HG03060 (cell line): ENCODE measurements around the gene GPR162.
A peak's percentile ranks its signal among the peaks of the same experiment; 100 is the strongest.

Experiments
- ATAC-seq: cut with Tn5 transposase; IDR thresholded peaks from one replicate; pipeline ENCODE4 v1.9.1; 2021; ENCODE audit warnings: low read depth, moderate number of reproducible peaks; ENCODE audit not compliant: unreplicated experiment

GPR162 gene

DNA sequence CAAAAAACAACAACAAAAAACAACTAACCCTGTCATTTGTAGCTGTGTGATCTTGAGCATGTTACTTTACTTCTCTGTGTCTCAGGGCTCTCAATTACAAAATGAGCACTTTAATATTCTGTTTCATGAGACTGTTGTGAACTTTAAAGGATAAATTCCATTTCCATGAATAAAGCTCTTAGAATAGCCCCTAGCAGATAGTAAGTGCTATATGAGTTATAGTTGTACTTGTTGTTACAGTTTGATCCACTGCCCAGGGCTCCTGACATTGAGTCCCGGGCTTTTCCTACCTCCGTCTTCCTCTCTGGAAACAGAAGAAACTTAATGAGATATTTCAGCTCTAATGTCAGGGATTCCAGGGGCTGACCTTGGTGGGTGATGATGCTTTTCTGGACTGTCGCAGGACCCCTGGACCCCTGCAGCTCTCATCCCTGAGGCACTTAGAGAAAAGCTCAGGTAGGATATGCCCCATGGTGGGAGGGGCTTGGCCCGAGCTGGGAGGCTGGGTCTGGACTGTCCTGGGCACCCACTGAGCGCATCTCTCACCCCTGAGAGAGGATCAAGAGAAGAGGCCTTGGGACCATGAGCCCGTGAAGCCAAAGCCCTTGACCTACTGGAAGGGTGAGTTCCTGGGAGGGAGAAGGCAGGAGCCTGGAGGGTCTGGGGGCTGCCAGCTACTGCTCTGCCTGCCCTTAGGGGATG lies 11.7 kb downstream of the GPR162 start:
- ATAC-seq = no peak

DNA sequence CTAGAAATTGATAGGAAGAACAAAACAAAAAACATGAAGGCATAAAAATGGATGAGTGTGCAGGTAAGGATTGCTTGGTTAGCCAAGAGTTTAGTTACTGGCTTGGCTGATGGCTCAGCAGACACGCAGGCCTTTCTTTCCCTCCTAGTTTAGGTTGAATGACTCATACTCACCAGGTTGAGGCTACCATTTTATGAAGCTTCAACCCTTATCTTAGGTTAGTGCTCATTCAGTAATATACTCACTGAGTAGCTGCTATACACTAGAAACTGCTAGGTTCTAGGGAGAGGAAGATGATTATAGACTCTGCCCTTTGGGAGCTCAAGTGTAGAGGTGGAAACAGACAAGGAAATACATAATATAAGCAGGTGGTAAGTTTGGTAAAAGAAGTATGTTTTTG lies 12.6 kb downstream of the GPR162 start:
- ATAC-seq = no peak

DNA sequence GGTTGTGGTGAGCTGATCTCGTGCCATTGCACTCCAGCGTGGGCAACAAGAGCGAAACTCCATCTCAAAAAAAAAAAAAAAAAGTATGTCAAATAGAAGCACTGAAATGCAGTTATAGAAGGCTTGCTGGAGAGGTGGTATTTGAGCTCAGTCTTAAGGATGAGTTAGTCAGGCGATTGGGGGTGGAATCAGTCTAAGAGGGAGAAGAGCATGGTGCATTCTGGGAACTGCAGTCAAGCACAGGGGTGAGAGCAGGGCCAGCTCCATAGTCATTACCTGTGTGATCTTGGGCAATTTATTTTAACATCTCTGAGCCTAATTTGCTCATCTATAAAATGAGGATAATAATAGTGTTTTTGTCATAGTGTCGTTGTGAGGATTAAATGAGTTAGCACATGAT lies 13.3 kb downstream of the GPR162 start:
- no peak for ATAC-seq

DNA sequence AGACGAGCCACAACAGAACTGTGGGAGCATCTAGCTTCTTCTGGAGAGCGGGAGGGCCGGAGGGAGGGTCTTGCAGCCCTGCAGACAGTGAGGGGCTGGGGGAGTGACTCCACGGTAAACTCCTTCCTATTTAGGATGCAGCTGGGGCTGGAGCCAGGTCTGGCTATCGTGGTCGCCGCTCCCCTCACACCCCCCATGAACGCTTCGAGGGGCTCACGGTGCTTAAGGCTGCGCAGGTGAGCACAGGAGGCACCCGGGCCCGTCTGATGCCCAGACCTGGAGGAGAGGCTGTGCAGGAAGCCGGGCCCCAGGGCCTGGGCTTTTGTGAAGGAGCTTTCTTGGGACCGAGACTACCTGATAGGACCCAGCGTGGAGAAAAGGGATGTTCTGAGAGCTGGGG lies 15.2 kb downstream of the GPR162 start:
- ATAC-seq = no peak

DNA sequence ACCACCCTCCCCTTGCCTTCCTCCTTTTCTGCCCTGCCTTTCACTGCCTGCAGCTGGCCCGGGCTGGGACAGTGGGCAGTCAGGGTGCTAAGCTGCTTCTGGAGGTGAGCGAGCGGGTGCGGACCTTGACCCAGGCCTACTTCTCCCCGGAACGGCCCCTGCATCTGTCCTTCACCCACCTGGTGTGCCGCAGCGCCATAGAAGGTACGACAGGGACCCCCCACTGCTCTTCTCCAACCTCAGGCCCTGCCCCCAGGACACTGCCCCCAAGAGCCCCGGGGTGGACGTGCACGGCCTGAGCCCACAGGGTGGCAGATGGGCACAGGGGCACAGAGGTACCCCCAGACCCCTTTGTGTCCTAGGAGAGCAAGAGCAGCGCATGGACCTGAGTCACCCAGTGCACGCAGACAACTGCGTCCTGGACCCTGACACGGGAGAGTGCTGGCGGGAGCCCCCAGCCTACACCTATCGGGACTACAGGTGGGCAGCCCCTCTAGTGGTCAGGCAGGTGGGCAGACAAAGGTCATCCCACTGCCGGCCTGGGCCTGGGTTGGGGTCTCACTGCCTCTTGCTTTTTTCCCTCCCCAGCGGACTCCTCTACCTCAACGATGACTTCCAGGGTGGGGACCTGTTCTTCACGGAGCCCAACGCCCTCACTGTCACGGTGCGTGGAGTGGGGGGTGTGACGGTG lies 15.9 kb downstream of the GPR162 start:
- no peak for ATAC-seq

DNA sequence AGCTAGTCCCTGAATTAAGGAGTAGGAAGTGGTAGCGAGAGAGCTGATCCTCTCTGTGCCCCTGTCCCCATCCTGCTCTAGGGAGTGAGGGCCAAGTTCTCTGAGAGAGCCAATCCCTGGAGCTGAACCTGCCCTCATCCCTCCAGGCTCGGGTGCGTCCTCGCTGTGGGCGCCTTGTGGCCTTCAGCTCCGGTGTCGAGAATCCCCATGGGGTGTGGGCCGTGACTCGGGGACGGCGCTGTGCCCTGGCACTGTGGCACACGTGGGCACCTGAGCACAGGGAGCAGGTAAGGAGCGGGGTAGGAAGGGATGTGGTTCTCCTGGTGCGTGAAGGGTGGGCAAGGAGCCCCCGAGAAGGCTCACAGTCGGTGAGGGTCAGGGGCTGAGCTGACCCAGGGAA lies 17.2 kb downstream of the GPR162 start:
- ATAC-seq = no peak

DNA sequence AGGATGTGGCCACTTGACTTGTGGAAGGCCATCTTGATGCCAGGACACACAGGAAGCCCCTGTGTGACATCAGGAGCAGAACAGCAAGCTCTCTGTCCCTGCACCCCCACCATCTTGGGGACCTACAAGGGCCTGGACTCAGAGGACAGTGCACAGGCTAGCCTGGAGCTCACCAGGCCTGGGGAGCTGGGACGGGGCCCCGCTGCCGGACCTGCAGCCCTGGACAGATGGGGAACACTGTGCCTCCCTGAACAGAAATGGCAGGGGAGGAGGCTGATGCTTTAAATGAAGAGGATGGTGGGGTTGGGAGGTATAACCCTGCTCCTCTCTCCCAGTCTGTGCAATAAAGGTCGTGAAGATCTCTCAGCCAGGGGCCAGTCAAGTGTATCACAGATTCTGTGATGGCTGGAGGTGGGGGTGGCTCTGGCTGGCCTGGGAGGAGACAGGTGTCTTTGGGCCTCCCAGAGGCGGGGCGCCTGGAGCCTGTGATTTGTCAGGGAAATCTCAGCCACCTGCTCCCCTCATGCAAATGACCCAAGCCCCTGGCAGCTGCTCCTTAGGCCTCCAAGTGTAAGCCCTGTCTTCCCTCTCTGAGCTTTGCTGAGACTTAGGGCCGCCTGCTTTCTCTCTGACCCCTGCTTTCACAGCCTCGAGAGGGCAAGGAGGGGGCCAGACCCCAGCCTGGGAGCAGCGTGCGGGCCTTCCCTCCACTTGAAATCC lies 18.0 kb downstream of the GPR162 start:
- no peak for ATAC-seq

DNA sequence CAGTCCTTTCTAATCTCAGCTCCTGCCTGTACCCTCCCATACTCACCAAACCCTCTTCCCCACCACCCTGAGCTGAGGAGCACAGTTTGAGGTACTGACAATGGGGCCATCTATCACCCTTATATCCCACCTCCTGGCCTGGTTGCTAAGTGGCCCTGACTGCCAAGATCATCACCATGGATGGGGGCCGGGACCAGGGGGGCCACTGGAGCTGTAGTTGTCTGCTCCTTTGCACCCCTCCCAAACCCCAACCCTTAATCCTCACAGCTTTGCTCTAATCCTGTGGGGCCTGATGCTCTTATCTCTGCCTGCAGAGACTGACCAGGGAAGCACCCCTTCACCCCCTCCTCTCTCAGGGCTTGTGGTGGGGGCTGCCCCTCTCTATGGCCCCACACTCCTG lies 18.7 kb downstream of the GPR162 start:
- ATAC-seq = no peak

DNA sequence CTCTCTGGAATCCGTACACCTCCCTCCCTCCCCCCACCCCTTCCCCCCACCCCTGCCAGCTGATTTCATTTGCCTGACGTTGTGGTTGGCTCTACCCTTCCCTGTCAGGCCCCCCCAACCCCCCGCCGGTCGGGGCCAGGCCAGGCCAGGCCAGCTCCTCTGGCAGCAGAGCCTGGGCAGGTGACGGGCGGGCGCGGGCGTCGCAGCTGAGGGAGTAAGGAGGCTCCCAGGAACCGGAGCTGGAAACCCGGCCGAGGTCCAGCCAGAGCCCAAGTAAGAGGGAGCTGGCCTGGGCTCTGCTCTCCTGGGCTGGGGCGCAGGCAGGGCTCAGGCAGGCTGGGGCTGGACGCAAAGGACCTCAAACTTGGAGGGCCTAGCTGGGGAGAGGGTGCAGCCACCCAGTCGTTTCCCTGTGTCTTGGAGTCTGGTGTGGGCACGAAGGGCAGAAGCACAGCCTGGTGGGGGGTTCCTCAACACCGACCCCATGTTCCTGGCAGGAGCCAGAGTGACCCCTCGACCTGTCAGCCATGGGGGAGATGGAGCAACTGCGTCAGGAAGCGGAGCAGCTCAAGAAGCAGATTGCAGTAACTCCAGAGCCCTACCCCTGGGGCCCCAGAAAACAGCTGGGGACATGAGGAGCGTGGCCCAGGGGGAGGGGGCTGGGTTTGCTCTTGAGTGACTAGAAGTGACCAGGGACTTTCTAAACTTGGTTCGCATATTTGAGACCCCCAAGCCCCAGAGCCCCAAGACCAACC lies 19.3 kb downstream of the GPR162 start, which contains the start of gene GNB3:
Gene GNB3 (plus strand): TSS at position 165 of the 755 bp plus-strand sequence. CDS start 363 bp downstream, at position 528.
- ATAC-seq = no peak

DNA sequence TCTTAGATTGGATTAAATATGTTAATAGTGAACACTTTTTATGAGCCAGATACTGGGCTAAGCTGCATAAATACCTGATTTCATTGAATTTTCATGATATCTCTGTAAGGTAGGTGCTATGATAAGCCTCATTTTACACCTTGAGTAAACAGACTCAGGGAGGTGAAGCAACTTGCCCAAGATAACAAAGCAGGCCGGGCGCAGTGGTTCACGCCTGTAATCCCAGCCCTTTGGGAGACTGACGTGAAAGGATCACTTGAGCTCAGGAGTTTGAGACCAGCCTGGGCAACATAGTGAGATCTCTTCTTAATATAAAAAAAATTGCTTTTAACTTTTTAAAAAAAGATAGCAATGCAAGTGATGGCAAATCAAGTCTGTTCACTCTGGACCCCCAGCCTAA lies 20.5 kb downstream of the GPR162 start:
- no peak for ATAC-seq

DNA sequence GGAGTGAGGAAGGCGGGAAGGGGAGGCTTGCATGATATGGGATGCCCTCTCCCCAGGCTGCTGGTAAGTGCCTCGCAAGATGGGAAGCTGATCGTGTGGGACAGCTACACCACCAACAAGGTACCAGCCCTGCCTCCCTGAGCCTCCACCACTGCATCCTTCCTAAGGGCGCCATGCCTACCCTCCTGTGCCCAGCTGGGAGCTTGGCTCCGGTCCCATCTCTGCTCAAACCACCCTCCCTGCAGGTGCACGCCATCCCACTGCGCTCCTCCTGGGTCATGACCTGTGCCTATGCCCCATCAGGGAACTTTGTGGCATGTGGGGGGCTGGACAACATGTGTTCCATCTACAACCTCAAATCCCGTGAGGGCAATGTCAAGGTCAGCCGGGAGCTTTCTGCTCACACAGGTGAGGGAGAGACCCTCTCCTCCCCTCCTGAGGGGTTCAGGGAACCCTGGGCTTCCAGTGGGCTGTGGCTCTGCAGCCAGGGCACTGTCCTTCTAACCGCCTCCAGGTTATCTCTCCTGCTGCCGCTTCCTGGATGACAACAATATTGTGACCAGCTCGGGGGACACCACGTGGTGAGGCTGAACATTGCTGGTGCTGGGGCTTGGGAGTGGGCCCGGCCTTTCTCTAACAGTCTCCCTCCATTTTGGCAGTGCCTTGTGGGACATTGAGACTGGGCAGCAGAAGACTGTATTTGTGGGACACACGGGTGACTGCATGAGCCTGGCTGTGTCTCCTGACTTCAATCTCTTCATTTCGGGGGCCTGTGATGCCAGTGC lies 21.7 kb downstream of the GPR162 start:
- ATAC-seq = no peak

DNA sequence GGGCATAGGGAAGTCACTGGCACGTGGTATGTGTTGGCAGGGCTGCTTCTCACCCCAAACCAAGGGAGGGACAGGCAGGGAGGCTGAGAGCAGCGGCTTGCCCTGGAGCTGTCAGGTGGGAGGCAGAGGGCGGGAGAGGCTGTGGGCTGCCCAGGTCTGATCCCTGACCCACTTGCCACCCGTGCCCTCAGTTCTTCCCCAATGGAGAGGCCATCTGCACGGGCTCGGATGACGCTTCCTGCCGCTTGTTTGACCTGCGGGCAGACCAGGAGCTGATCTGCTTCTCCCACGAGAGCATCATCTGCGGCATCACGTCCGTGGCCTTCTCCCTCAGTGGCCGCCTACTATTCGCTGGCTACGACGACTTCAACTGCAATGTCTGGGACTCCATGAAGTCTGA lies 23.8 kb downstream of the GPR162 start:
- no peak for ATAC-seq

DNA sequence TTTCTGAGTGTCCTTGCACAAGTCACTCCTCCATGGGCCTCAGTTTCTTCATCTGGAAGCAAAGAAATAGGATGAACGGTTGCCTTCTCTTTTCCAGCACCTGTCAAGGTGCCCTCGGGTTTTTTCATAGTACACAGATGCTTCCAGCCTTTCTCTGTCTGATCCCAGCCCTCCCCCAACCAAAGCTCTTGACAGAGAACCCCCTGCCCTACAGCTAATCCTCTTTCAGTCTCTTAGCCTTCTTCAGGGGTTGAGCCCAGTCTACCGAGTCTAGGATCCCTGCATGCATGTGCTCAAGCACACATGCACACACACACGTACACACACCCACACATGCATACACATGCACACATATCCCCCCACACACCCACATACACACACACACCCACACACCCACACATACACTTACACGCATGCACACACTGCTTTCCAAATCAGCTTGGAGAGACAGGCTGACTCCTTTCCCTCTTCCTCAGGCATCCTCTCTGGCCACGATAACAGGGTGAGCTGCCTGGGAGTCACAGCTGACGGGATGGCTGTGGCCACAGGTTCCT lies 24.8 kb downstream of the GPR162 start:
- ATAC-seq = no peak

DNA sequence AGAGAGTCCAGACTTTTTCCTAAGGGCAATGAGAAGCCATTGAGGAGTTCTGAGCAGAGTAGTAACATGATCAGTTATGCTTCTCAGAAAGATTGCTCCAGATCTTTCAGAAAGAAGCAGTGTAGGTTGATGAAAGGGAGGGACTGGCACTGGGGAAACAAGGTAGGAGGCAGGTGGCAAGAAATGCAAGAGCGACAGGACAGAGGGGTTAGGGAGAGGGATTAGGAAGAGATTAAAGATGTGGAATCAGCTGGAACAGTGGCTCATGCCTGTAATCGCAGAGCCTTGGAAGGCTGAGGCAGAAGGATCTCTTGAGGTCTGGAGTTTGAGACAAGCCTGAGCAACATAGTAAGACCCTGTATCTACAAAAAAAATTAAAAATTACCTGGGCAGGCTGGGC lies 26.1 kb downstream of the GPR162 start:
- ATAC-seq = no peak

DNA sequence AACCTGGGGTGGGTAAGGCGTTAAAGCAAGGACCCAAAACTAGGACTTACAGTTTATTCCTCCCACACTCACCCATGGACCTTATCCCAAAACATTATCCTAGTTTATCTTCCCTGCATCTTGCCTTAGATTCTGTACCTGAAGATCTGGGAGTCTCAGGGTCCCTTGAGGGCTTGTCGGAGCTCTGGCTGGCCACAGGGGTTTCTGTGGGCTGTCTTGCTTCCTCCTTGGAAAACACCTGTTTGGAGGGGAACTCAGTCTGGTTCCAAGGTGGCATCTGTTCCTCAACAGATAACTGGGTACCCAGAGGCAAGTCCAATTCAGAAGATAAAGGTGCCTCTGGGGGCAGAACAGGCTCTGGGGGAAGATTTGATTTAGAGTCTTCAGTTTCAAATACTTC lies 27.8 kb downstream of the GPR162 start:
- no peak for ATAC-seq

DNA sequence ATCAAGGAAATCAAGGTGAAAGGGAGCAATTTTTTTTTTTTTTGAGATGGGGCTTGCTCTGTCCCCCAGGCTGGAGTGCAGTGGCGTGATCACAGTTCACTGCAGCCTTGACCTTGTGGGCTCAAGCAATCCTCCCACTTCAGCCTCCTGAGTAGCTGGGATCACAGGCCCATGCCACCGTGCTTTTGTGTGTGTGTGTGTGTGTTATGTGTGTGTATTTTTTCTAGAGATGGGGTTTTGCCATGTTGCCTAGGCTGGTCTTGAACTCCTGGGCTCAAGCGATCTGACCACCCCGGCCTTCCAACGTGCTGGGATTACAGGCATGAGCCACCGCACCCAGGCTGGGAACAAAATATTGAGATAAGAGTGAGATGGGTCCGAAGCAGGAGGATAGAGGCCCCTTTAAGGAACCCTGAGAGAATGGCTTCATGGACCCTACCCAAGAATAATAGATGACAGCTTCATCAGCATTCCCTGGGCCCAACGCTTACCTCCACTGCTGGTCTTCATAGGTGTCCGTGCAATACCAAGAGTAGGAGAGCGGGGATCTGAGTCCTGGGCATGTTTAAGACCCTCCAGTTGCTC lies 28.4 kb downstream of the GPR162 start:
- ATAC-seq = no peak

DNA sequence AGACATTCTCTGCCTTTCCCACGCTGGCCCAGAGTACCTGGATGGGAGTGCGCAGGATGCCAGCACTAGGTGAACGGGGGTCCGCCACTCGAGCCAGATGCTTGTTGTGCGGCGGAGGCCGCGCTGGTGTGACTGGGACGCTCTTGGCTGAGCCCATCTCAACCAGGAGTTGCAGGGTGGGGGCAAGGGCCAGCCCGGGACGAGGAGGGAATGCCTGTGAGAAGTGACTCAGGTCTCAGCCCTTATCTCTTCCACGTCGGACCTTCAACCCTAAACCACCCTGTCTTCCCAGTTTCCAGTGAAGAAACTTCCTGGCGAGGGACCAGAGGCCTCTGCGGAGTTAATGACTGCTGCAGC lies 29.2 kb downstream of the GPR162 start:
- no peak for ATAC-seq

DNA sequence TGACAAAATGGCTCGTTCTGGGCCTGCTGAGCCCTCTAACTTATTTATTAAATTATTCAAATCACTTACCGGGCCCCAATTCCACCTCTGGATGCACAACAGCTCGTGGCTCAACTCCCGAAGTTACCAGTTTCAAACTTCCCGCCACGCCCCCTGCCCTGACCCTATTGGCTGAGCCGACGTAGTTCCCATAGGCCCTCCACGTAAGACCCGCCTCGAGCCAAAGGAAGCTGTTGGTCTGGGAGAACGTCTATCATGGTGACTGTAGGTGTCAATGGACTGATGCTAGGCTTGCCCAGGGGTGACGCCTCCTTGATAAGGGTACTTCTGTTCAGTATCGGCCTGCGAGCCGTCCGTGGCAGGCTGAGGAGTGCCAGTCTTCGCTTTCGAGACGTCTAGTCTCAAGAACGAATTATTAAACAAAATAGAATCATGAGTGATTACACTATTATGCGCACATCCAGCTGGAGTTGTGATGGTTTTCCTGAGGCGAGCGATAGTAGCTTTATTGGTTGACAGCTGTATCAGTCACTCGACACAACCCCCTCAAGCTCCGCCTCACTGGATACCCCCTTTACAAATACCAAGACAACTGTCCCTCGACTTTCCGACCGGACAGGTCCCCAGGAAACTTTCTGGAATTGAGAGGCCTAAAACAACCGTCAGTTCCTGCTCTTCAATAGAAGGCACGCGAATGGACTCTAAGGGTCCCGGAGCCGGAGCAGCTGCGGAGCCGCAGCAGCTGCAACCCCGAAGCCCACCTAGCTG lies 29.7 kb downstream of the GPR162 start, which contains the start of gene CDCA3:
Gene CDCA3 (minus strand): TSS at position 134 of the 768 bp plus-strand sequence. CDS start 334 bp downstream, outside the sequence.
- ATAC-seq = peak; percentile 46
